GM23338 (cell line): Measurements from ENCODE around the gene MARCHF7. TPM values are rescaled to one million over a fixed set of nuclear protein-coding genes. Genes with fewer than 3 reads are reported as not detected.
"Not testable (repeated sequence)": the region's sequence is repeated elsewhere in the genome, so short reads cannot be mapped to it uniquely, and the experiment has no call there.

Source experiments
- ATAC-seq: fragments of 200-7000 bp; cut with Tn5 transposase; 3 replicates; pipeline ENCODE4 v1.9.1; 2020
- DNase-seq: peaks from one replicate; pipeline ENCODE4 v3.0.0-alpha.2; 2015; ENCODE audit warnings: low spot score
- H2AFZ ChIP-seq: fragments of 200-600 bp; sonication (generic); 2 replicates; pipeline ENCODE4 v1.8.0; 2016; ENCODE audit warnings: antibody characterized with exemption, mild to moderate bottlenecking, moderate library complexity
- H3F3A ChIP-seq: fragments of 200-600 bp; sonication (generic); replicated peaks from 2 replicates; pipeline ENCODE4 v1.8.0; 2017; ENCODE audit warnings: antibody characterized with exemption, mixed run types, low read depth
- H3K27ac ChIP-seq: fragments of 200-600 bp; sonication (generic); 2 replicates; pipeline ENCODE4 v1.6.1; 2016; ENCODE audit warnings: low read depth
- H3K27me3 ChIP-seq: fragments of 200-600 bp; sonication (generic); 2 replicates; pipeline ENCODE4 v1.8.0; 2016; ENCODE audit warnings: mild to moderate bottlenecking, mixed run types, moderate library complexity; ENCODE audit not compliant: insufficient read depth
- H3K36me3 ChIP-seq: fragments of 200-600 bp; sonication (generic); 2 replicates; pipeline ENCODE4 v1.8.0; 2016; ENCODE audit warnings: mild to moderate bottlenecking; ENCODE audit not compliant: insufficient read depth
- H3K4me1 ChIP-seq: fragments of 200-600 bp; sonication (generic); 2 replicates; pipeline ENCODE4 v1.8.0; 2016; ENCODE audit warnings: mild to moderate bottlenecking, moderate library complexity; ENCODE audit not compliant: insufficient read depth
- H3K4me2 ChIP-seq: fragments of 200-600 bp; sonication (generic); 2 replicates; pipeline ENCODE4 v1.7.1; 2017; ENCODE audit warnings: mixed run types
- H3K4me3 ChIP-seq: fragments of 200-600 bp; sonication (generic); 2 replicates; pipeline ENCODE4 v1.6.1; 2016; ENCODE audit warnings: mixed run types
- H3K79me2 ChIP-seq: fragments of 200-600 bp; sonication (generic); replicated peaks from 2 replicates; pipeline ENCODE4 v1.8.0; 2017; ENCODE audit warnings: mild to moderate bottlenecking; ENCODE audit not compliant: insufficient read depth
- H3K9me2 ChIP-seq: fragments of 200-600 bp; sonication (generic); 2 replicates; pipeline ENCODE4 v1.8.0; 2017; ENCODE audit not compliant: insufficient read depth
- H4K20me1 ChIP-seq: fragments of 200-600 bp; sonication (generic); replicated peaks from 2 replicates; pipeline ENCODE4 v1.8.0; 2017; ENCODE audit warnings: mild to moderate bottlenecking; ENCODE audit not compliant: insufficient read depth
- H3K27ac Mint-ChIP-seq: 2 replicates; pipeline ENCODE4 v1.8.0; 2020; ENCODE audit warnings: inconsistent platforms, mild to moderate bottlenecking, moderate library complexity, mixed read lengths
- H3K27me3 Mint-ChIP-seq: 3 replicates; pipeline ENCODE4 v1.8.0; 2022; ENCODE audit warnings: low read depth, mild to moderate bottlenecking, moderate library complexity, mixed read lengths, inconsistent platforms; ENCODE audit not compliant: insufficient read depth, poor library complexity
- H3K36me3 Mint-ChIP-seq: 3 replicates; pipeline ENCODE4 v1.8.0; 2021; ENCODE audit warnings: low read depth, mild to moderate bottlenecking, inconsistent platforms, moderate library complexity, mixed read lengths
- H3K4me1 Mint-ChIP-seq: 3 replicates; pipeline ENCODE4 v1.8.0; 2020; ENCODE audit warnings: mild to moderate bottlenecking, inconsistent platforms, mixed read lengths
- H3K4me3 Mint-ChIP-seq: 3 replicates; pipeline ENCODE4 v1.8.0; 2021; ENCODE audit warnings: moderate library complexity, mild to moderate bottlenecking, inconsistent platforms, mixed read lengths
- H3K9me3 Mint-ChIP-seq: 3 replicates; pipeline ENCODE4 v1.8.0; 2020; ENCODE audit warnings: moderate library complexity, mild to moderate bottlenecking, inconsistent platforms, mixed read lengths
- CREB1 ChIP-seq: fragments of 250-450 bp; sonication (Bioruptor Pico); IDR thresholded peaks from 2 replicates; pipeline ENCODE4 v1.5.0; 2020; ENCODE audit warnings: low read depth, mild to moderate bottlenecking, moderate library complexity
- CTCF ChIP-seq, 2 experiments: fragments of 200-600 bp in 1 of 2; sonication (generic) in 1 of 2; conservative IDR thresholded peaks; 2 replicates each; pipeline versions ENCODE4 v1.5.1 to v1.6.1; 2016 to 2017; ENCODE audit warnings: antibody characterized with exemption in 2 of 2, low read depth in 2 of 2, mild to moderate bottlenecking in 2 of 2, moderate library complexity in 1 of 2
- EZH2phosphoT487 ChIP-seq: fragments of 200-600 bp; sonication (generic); IDR thresholded peaks from one replicate; pipeline ENCODE4 v1.8.1; 2018; ENCODE audit warnings: antibody characterized with exemption; ENCODE audit not compliant: unreplicated experiment
- NANOG ChIP-seq: IDR thresholded peaks from 2 replicates; pipeline ENCODE4 v1.6.1; 2016; ENCODE audit warnings: antibody characterized with exemption, borderline replicate concordance
- POLR2AphosphoS5 ChIP-seq: IDR thresholded peaks from 2 replicates; pipeline ENCODE4 v1.6.1; 2016; ENCODE audit warnings: antibody characterized with exemption, low read depth
- STAT1 ChIP-seq: IDR thresholded peaks from one replicate; pipeline ENCODE4 v1.6.1; 2016; ENCODE audit warnings: antibody characterized with exemption; ENCODE audit not compliant: unreplicated experiment
- ZNF114 ChIP-seq: fragments of 250-450 bp; sonication (Bioruptor Pico); IDR thresholded peaks from 2 replicates; pipeline ENCODE4 v1.5.0; 2020; ENCODE audit warnings: mild to moderate bottlenecking, moderate library complexity
- ZNF331 ChIP-seq: fragments of 250-450 bp; sonication (Bioruptor Pico); IDR thresholded peaks from 2 replicates; pipeline ENCODE4 v1.5.0; 2020; ENCODE audit warnings: low read depth, mild to moderate bottlenecking, moderate library complexity
- ZNF462 ChIP-seq: fragments of 250-450 bp; sonication (Bioruptor Pico); IDR thresholded peaks from 2 replicates; pipeline ENCODE4 v1.5.0; 2020; ENCODE audit warnings: mild to moderate bottlenecking, moderate library complexity
- polyA plus RNA-seq: library from polyadenylated mRNA; unstranded; fragments of >200 nt; fragmentation: Nextera tagmentation; extraction: Ambion mirVana; gene quantifications from 2 replicates; pipeline ENCODE4 v1.2.1, GENCODE V29; 2016
- total RNA-seq: library from RNA; depleted of rRNA; stranded (reverse); fragments of >200 nt; shearing (Covaris generic); gene quantifications from 2 replicates; pipeline ENCODE4 v1.2.3, GENCODE V29; 2014
- TF ChIP-seq, protein P1 (sequence below): IDR thresholded peaks from one replicate; pipeline ENCODE4 v1.6.1; 2018; ENCODE audit warnings: antibody characterized with exemption; ENCODE audit not compliant: unreplicated experiment

Gene MARCHF7
- total and polyA plus RNA-seq, 2 experiments from 2014 or later: 101 to 142 TPM

DNA sequence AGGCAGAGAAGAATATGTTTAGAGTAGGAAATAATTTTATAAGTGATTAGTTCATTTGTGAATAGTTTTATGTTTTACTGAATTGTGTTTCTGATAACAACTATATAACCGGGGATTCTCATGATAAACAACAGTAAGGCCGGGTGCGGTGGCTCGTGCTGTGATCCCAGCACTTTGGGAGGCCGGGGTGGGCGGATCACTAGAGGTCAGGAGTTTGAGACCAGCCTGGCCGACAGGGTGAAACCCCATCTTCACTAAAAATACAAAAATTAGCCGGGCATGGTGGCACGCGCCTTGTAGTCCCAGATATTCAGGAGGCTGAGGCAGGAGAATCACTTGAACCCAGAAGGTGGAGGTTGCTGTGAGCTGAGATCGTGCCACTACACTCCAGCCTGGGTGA lies 32.9 kb downstream of the MARCHF7 start:
- H3K36me3 Mint-ChIP-seq: peaks cover 70% of the 10 kb centered on the region
- H3K4me2 ChIP-seq, ATAC-seq, H3K27me3 Mint-ChIP-seq, H3K27me3 ChIP-seq, H3K4me1 Mint-ChIP-seq, H3K9me2 ChIP-seq, DNase-seq, H3F3A ChIP-seq, H3K9me3 Mint-ChIP-seq, H3K4me3 ChIP-seq, H4K20me1 ChIP-seq, H3K4me3 Mint-ChIP-seq, H2AFZ ChIP-seq, H3K27ac ChIP-seq, H3K4me1 ChIP-seq, H3K27ac Mint-ChIP-seq: not testable (repeated sequence)
- H3K36me3 ChIP-seq: peaks cover 36% of the 10 kb centered on the region
- peaks cover 71% of the 10 kb centered on the region for H3K79me2 ChIP-seq

GRCh38 chr2:159748089-159748488 lies 35.8 kb downstream of the MARCHF7 start:
- Histone ChIP-seq H3K36me3 (peaks cover 42% of the 10 kb centered on the region), H4K20me1 (peaks cover 12% of the 10 kb centered on the region), H3K4me1 (no peaks in the 10 kb centered on the region), H3K4me2 (no peak overlapping the region), H3K4me3 (no peak overlapping the region), H3K27me3 (no peaks in the 10 kb centered on the region), H3K9me2 (no peaks in the 10 kb centered on the region), H2AFZ (no peak overlapping the region), H3K27ac (no peak overlapping the region), H3K79me2 (peaks cover 67% of the 10 kb centered on the region), H3F3A (peaks cover 4% of the 10 kb centered on the region; the same call in 1 of the 2 replicates)
- ATAC-seq (no peak), DNase-seq (no peak)
- Mint-ChIP-seq H3K27me3 (no peaks in the 10 kb centered on the region), H3K4me1 (no peaks in the 10 kb centered on the region; the same call in 2 of the 3 replicates), H3K4me3 (no peak overlapping the region), H3K27ac (no peak overlapping the region), H3K9me3 (no peaks in the 10 kb centered on the region), H3K36me3 (peaks cover 81% of the 10 kb centered on the region)
- TF ChIP-seq STAT1 (no peak), NANOG (no peak), POLR2AphosphoS5 (no peak), CTCF (conservative IDR thresholded peaks at IDR 0.05; ENCODE audit: low read depth in 2 of 2) (no peak), ZNF114 (CRISPR knock-in tag) (no peak), EZH2phosphoT487 (no peak), ZNF331 (no peak), CREB1 (CRISPR knock-in tag) (no peak), ZNF462 (CRISPR knock-in tag) (no peak)
- TF ChIP-seq, protein P1, sequence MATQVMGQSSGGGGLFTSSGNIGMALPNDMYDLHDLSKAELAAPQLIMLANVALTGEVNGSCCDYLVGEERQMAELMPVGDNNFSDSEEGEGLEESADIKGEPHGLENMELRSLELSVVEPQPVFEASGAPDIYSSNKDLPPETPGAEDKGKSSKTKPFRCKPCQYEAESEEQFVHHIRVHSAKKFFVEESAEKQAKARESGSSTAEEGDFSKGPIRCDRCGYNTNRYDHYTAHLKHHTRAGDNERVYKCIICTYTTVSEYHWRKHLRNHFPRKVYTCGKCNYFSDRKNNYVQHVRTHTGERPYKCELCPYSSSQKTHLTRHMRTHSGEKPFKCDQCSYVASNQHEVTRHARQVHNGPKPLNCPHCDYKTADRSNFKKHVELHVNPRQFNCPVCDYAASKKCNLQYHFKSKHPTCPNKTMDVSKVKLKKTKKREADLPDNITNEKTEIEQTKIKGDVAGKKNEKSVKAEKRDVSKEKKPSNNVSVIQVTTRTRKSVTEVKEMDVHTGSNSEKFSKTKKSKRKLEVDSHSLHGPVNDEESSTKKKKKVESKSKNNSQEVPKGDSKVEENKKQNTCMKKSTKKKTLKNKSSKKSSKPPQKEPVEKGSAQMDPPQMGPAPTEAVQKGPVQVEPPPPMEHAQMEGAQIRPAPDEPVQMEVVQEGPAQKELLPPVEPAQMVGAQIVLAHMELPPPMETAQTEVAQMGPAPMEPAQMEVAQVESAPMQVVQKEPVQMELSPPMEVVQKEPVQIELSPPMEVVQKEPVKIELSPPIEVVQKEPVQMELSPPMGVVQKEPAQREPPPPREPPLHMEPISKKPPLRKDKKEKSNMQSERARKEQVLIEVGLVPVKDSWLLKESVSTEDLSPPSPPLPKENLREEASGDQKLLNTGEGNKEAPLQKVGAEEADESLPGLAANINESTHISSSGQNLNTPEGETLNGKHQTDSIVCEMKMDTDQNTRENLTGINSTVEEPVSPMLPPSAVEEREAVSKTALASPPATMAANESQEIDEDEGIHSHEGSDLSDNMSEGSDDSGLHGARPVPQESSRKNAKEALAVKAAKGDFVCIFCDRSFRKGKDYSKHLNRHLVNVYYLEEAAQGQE: no peak
